PC-9 (cell line): Measurements from ENCODE around the gene PLEKHB2. TPM values are rescaled to one million over a fixed set of nuclear protein-coding genes. Genes with fewer than 3 reads are reported as not detected.
"Not testable (repeated sequence)": the region's sequence is repeated elsewhere in the genome, so short reads cannot be mapped to it uniquely, and the experiment has no call there.

Experiments
- BruUV-seq: library from RNA; stranded (reverse); fragments of 400-500 nt; replicated peaks from 2 replicates; lab custom pipeline; 2021; lab: Mats Ljungman, UMichigan
- CTCF ChIA-PET: fragments of 300-600 bp; sonication (Branson Sonifier 250); formaldehyde crosslinking; loops from one replicate; lab custom pipeline; 2022; ENCODE audit warnings: antibody characterized with exemption; lab: Charles Lee
- POLR2A ChIA-PET: fragments of 300-600 bp; sonication (Branson Sonifier 250); formaldehyde crosslinking; loops from one replicate; lab custom pipeline; 2022; ENCODE audit warnings: antibody characterized with exemption; ENCODE audit not compliant: unreplicated experiment; lab: Charles Lee
- DNase-seq, 2 experiments: peaks; one replicate each; pipeline versions ENCODE4 v3.0.0 to v3.0.0-alpha.2; 2015 to 2022; ENCODE audit warnings: mixed read lengths in 1 of 2
- H2AFZ ChIP-seq: fragments of 200-600 bp; sonication (generic); 2 replicates; pipeline ENCODE4 v1.8.1; 2017; ENCODE audit warnings: antibody characterized with exemption
- H3F3A ChIP-seq: fragments of 200-600 bp; sonication (generic); 2 replicates; pipeline ENCODE4 v1.8.1; 2017; ENCODE audit warnings: antibody characterized with exemption, mild to moderate bottlenecking, low read depth; ENCODE audit not compliant: insufficient read depth
- H3K27ac ChIP-seq: fragments of 200-600 bp; sonication (generic); 2 replicates; pipeline ENCODE4 v1.6.1; 2016; ENCODE audit warnings: mixed run types
- H3K27me3 ChIP-seq: fragments of 200-600 bp; sonication (generic); 2 replicates; pipeline ENCODE4 v1.6.1; 2016; ENCODE audit warnings: low read depth, mixed run types; ENCODE audit not compliant: insufficient read depth
- H3K36me3 ChIP-seq: fragments of 200-600 bp; sonication (generic); 2 replicates; pipeline ENCODE4 v1.6.1; 2016; ENCODE audit warnings: low read depth, mixed run types
- H3K4me1 ChIP-seq: fragments of 200-600 bp; sonication (generic); replicated peaks from 2 replicates; pipeline ENCODE4 v1.6.1; 2016; ENCODE audit warnings: mixed run types; ENCODE audit not compliant: insufficient read depth
- H3K4me2 ChIP-seq: fragments of 200-600 bp; sonication (generic); 2 replicates; pipeline ENCODE4 v1.6.1; 2017; ENCODE audit warnings: mixed run types
- H3K4me3 ChIP-seq: fragments of 200-600 bp; sonication (generic); 2 replicates; pipeline ENCODE4 v1.6.1; 2016; ENCODE audit warnings: mixed run types
- H3K79me2 ChIP-seq: fragments of 200-600 bp; sonication (generic); 2 replicates; pipeline ENCODE4 v1.6.1; 2017; ENCODE audit warnings: low read depth, mixed run types
- H3K9me2 ChIP-seq: fragments of 200-600 bp; sonication (generic); 2 replicates; pipeline ENCODE4 v1.8.1; 2017; ENCODE audit warnings: mild to moderate bottlenecking; ENCODE audit not compliant: insufficient read depth
- H3K9me3 ChIP-seq: fragments of 200-600 bp; sonication (generic); 2 replicates; pipeline ENCODE4 v1.8.1; 2016; ENCODE audit warnings: low read depth; ENCODE audit not compliant: insufficient read depth
- H4K20me1 ChIP-seq: fragments of 200-600 bp; sonication (generic); 2 replicates; pipeline ENCODE4 v1.8.1; 2017; ENCODE audit not compliant: insufficient read depth
- intact Hi-C: fragments of 100-400 bp; cut with micrococcal nuclease; formaldehyde crosslinking; loops from one replicate; pipeline ENCODE4 v1.10.0; 2022; ENCODE audit not compliant: unreplicated experiment
- total RNA-seq: library from RNA; stranded (reverse); gene quantifications from 2 replicates; pipeline ENCODE4 v1.2.3, GENCODE V29; 2021

PLEKHB2 gene
- total RNA-seq, 1 experiment from 2014 or later, result 46.2 TPM

GRCh38 chr2:131193421-131193820 is 88.3 kb downstream of the PLEKHB2 start:
- H3K79me2 ChIP-seq, H3K4me3 ChIP-seq, H3K27ac ChIP-seq, H3K9me3 ChIP-seq, DNase-seq, CTCF ChIA-PET, H3K4me2 ChIP-seq, BruUV-seq, H3K9me2 ChIP-seq, POLR2A ChIA-PET, H3F3A ChIP-seq, H4K20me1 ChIP-seq, intact Hi-C loops, H3K36me3 ChIP-seq, H2AFZ ChIP-seq, H3K4me1 ChIP-seq: not testable (repeated sequence)
- H3K27me3 ChIP-seq, result peaks cover 55% of the 10 kb centered on the region

- H3K79me2 ChIP-seq, H3K9me2 ChIP-seq, POLR2A ChIA-PET, H3K4me1 ChIP-seq, H4K20me1 ChIP-seq, H3K9me3 ChIP-seq, H2AFZ ChIP-seq, DNase-seq, H3K36me3 ChIP-seq, H3K27ac ChIP-seq, H3K4me3 ChIP-seq, H3K4me2 ChIP-seq, H3F3A ChIP-seq, CTCF ChIA-PET, intact Hi-C loops, BruUV-seq: not testable (repeated sequence)
- H3K27me3 ChIP-seq, result peaks cover 73% of the 10 kb centered on the region
These were observed 91.0 kb downstream of the PLEKHB2 start for GRCh38 chr2:131196186-131196585.

Other genes starting within 250 kb of the PLEKHB2 start
- 66.6 and 79.6 TPM in 2 replicates for gene FAM168B, start 11.9 kb upstream of the PLEKHB2 start, total RNA-seq
- gene POTEE, start 104.2 kb downstream of the PLEKHB2 start, total RNA-seq, result 0.20 TPM in 1 of 2 replicates, not detected in the other